Left cardiac atrium (tissue), 4 donors: Measurements from ENCODE around the gene RNF115. TPM values are rescaled to one million over a fixed set of nuclear protein-coding genes. Genes with fewer than 3 reads are reported as not detected.
"Not testable (repeated sequence)": the region's sequence is repeated elsewhere in the genome, so short reads cannot be mapped to it uniquely, and the experiment has no call there.

ENCODE experiments used
- ATAC-seq, 2 donors: fragments of 200-7000 bp; cut with Tn5 transposase; one replicate each; pipeline ENCODE4 v1.9.1; 2020; ENCODE audit warnings: mild to moderate bottlenecking in 2 of 2, moderate library complexity in 2 of 2
- DNase-seq: peaks from one replicate; pipeline ENCODE4 v3.0.0-alpha.2; 2020
- intact Hi-C, 2 donors: fragments of 100-400 bp; cut with DNase I; formaldehyde crosslinking; loops; one replicate each; pipeline versions ENCODE4 v1.14.1 to v1.15.1; 2022 to 2023
- total RNA-seq, 2 donors: library from RNA; stranded (reverse); fragmentation: NEBNext Ultra II Directional; extraction: Animal tissue kit (Norgen Biotek cat#: 25700); gene quantifications; one replicate each; pipeline ENCODE4 v1.2.1, GENCODE V29; 2021
- donor health status: DM: no; HTN: yes; CAD: no.
- donor health status: DM: no; HTN: yes; CAD: no; lungs with severe emphysema.
- donor health status: DM: yes; HTN: yes; CAD: no.
- donor health status: Dilated cardiomyopathy.

RNF115 gene
- total RNA-seq, 2 donors from 2014 or later: 27.7 to 34.4 TPM

DNA sequence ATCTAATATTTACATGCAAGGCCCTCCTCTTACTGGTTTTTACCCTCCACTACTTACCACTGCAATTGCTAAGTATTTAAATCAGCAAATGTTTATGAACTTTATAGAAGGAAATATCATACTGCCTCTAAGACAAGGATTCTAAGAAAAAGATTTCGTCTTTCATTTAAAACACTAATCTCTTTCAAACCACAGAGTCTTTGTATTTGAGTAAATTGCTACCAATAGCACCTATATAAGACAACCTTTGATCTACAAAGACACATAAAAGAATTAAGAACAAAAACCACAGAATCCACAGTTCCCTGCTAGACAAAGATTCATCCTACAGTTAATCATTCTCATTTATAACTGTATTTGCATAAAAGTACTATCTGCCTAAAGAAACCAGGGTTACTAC is 37.6 kb downstream of the RNF115 start:
- intact Hi-C loops: no loop called here
- no peak for ATAC-seq
- no peak for DNase-seq

DNA sequence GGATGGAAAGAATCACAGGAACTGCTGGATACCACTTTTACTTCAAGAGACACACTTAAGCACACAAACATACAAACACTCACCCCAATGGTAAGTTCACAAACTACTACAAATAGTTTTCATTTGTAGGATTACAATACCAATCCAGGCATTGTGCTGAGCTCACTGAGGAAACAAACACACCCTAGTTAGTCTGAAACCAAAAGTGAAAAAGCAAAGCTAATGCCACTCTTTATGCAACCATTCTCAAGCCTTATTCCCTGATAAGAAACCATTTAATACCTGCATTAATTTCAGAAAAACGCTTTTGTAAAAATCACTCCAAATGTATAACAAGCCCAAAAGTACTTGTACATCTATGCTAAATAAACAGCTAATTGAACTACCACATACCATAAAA is 38.3 kb downstream of the RNF115 start:
- intact Hi-C loops: no loop called here
- no peak for DNase-seq
- no peak for ATAC-seq

DNA sequence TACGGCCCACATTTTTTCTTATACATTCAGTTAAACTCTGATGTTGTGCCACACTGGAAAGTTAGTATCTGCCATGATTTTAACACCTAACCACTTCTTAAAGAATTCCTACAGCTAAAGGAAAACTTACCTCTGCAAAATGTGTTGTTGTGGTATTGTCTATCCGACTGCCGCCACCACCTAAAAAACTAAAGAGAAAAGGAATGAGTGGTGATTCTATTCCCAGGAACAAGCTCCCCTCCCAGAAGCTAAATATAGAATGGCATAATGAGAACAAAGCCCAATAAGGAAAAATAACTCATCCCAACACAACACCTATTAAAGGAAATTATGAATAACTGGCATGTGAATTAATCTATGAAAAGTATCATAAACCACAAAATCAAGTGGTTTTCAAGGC is 39.5 kb downstream of the RNF115 start:
- ATAC-seq (peak in 1 of 2 donors; percentile 24), DNase-seq (no peak)
- intact Hi-C loops: no loop called here

DNA sequence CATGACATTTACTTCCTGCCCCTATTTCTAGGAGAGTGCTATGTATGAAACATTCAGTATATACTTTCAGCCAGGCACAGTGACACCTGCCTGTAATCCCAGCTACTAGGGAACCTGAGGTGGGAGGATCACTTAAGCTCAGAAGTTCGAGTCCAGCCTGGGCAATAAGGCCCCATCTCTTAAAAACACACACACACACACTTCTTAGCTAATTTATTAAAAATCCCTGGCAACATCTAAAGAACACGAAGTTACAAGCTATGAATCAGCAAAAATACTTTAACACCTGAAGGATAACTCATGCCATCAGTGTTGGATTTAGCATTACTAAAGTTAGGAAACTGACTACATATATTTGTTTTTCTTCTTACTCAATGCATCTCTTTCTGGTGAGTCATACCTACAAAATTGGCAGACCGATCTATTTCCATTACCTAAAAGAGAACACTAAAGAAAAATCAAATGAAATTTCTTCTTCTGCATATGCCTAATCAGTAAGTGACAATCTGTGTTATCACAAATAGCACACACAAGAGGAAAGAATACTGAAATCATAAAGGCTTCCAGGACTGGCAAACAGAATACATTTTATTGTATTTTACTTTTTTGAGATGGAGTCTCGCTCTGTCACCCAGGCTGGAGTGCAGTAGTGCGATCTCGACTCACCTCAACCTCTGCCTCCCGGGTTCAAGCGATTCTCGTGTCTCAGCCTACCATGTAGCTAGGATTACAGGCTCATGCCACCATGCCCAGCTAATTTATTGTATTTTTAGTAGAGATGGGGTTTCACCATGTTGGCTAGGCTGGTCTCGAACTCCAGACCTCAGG is 41.4 kb downstream of the RNF115 start:
- intact Hi-C loops: no loop called here
- DNase-seq: no peak
- ATAC-seq: peak; percentile 35 to 82

DNA sequence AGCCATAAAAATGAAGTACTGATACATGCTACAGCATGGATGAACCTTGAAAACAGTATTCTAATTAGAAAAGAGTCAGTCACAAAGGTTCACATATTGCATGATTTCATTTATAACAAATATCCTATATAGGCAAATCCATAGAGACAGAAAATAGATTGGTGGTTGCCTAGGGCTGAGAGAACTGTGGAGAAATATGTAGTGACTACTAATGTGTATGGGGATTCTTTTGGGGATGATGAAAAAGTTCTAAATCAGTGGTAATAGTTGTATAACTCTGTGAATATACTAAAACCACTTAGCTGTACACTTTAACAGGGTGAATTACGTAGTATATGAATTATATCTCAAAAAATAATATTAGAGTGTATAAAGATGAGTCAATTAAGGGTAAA is 45.8 kb downstream of the RNF115 start:
- ATAC-seq (no peak), DNase-seq (no peak)
- intact Hi-C loops: no loop called here

DNA sequence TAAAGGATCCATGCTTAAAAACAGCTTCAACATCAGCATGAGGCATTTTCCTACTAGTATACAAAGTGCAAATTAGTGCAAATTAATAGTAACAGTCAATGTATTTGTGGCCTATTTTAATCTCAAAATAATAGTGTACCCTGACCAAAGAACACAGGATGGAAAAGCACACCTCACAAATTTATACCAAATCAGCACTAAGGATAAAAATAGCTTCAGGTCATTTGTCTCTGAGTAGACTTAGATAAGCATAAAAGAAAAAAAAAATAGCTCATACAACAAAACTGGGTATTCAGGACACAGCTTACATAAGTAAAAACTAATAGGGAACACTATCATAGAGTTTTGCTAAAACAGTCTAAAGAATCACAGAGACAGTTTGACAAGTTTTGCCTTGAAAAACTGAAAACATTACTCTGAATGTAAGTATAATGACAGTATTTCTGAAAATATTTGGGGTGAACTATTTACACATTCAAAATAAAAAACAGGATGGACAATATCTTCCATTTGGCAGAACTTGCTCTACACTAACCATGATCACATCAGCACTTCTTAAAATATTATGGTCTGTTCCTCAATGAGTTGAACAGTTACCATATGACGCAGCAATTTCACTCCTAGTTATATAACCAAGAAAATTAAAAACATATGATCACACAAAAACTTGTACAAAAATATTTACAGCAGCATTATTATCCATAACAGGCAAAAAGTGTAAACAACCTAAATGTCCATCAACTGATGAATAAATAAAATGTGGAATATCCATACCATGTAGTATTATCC is 46.3 kb downstream of the RNF115 start:
- ATAC-seq: peak in 1 of 2 donors; percentile 62
- DNase-seq: no peak
- intact Hi-C loops: no loop called here

DNA sequence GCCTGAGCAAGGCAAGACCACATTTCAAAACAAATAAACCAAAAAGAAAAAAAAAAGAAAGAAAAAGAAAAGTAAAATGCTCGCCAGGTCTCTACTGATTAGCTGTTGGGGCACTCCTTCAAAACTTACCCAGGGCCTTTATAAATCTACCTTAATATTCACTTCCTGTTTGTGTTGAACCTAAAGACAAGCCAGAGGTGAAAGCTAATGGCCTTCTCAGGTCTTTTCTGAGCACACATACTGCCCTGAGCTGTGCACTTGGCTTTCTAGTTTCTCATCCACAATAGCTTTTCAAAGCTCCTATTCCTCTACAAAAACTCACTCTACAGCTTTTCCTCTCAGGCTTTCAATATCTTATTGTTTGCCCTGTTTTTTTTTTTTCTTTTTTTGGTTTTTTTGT is 50.5 kb downstream of the RNF115 start:
- no peak for ATAC-seq

DNA sequence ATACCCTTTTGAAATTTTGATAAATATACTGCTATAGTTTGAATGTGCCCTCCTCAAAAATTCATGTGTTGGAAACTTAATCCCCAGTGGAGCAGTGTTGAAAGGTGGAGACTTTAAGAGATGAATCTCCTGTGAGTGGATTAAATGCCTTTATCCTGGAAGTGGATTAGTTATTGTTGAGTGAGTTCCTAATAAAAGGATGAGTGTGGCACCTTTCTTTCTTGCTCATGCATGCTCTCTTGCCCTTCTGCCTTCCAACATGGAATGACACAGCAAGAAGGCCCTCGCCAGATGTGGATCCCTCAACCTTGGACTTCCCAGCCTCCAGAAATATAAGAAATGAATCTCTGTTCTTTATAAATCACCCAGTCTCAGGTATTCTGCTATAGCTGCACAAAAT is 52.8 kb downstream of the RNF115 start:
- ATAC-seq (no peak), DNase-seq (no peak)
- intact Hi-C loops: no loop called here

More for the DNA sequence above, 50.5 kb downstream of the RNF115 start:
- DNase-seq: no peak
- intact Hi-C loops: no loop called here

DNA sequence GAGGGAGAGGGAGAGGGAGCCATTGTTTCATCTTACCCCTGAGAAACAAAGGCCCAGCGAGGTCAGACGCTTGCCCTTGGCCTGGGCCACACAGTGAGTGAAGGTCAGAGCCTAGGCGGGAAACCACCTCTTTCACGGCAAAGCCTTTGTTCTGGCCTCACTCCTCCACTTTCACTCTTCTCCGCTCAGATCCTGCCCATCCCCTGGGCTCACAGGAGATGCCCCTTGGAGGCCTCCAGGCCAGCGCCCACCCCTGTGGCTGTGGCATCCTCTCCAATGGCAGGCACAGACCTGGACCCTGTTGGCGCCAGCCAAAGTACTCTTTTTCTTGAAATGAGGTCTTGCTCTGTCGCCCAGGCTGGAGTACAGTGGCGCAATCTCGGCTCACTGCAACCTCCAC is 55.9 kb downstream of the RNF115 start:
- DNase-seq, intact Hi-C loops: not testable (repeated sequence)
- peak in 1 of 2 donors; percentile 39 for ATAC-seq

DNA sequence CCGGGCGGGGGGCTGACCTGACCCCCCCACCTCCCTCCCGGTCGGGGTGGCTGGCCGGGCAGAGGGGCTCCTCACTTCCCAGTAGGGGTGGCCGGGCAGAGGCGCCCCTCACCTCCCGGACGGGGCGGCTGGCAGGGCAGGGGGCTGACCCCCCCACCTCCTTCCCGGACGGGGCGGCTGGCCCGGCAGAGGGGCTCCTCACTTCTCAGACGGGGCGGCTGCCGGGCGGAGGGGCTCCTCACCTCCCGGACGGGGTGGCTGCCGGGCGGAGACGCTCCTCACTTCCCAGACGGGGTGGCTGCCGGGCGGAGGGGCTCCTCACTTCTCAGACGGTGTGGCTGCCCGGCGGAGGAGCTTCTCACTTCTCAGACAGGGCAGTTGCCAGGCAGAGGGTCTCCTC is 57.0 kb downstream of the RNF115 start:
- DNase-seq, ATAC-seq: not testable (repeated sequence)

DNA sequence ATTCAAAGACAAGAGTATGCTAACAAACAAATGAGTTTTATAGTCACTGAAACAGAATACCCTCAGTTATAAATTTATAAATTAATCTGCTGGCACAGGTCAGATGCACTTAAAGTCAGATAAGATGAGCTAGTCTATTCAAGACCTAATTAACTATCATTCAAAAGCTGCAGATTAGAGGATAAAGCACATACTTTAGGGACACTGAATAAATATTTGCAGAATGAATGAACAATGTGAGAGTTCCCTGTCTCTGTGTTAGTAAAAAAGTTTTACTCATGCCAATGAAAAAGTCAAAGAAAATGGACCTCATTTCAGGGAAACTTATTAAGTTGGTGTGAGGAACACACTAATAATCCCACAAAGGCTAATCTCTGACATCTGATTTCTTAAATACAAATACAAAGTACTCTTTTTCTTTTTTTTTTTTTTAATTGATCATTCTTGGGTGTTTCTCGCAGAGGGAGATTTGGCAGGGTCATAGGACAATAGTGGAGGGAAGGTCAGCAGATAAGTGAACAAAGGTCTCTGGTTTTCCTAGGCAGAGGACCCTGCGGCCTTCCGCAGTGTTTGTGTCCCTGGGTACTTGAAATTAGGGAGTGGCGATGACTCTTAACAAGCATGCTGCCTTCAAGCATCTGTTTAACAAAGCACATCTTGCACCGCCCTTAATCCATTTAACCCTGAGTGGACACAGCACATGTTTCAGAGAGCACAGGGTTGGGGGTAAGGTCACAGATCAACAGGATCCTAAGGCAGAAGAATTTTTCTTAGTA is 58.1 kb downstream of the RNF115 start:
- ATAC-seq, DNase-seq, intact Hi-C loops: not testable (repeated sequence)

More for the DNA sequence above, 57.0 kb downstream of the RNF115 start:
- intact Hi-C loops: not testable (repeated sequence)

DNA sequence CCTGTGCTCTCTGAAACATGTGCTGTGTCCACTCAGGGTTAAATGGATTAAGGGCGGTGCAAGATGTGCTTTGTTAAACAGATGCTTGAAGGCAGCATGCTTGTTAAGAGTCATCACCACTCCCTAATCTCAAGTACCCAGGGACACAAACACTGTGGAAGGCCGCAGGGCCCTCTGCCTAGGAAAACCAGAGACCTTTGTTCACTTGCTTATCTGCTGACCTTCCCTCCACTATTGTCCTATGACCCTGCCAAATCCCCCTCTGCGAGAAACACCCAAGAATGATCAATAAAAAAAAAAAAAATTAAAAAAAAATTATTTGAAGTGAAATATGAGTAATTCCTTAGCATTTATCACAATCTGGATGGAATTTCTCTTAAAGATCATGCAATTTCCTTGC is 58.8 kb downstream of the RNF115 start:
- DNase-seq, ATAC-seq, intact Hi-C loops: not testable (repeated sequence)

DNA sequence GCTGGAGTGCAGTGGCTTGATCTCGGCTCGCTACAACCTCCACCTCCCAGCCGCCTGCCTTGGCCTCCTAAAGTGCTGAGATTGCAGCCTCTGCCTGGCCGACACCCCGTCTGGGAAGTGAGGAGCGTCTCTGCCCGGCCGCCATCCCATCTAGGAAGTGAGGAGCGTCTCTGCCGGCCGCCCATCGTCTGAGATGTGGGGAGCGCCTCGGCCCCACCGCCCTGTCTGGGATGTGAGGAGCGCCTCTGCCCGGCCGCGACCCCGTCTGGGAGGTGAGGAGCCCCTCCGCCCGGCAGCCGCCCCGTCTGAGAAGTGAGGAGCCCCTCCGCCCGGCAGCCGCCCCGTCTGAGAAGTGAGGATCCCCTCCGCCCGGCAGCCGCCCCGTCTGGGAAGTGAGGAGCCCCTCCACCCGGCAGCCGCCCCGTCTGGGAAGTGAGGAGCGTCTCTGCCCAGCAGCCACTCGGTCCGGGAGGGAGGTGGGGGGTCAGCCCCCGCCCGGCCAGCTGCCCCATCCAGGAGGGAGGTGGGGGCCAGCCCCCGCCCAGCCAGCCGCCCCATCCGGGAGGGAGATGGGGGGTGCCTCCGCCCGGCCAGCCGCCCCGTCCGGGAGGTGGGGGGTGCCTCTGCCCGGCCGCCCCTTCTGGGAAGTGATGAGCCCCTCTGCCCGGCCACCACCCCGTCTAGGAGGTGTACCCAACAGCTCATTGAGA is 59.5 kb downstream of the RNF115 start:
- intact Hi-C loops, DNase-seq, ATAC-seq: not testable (repeated sequence)

DNA sequence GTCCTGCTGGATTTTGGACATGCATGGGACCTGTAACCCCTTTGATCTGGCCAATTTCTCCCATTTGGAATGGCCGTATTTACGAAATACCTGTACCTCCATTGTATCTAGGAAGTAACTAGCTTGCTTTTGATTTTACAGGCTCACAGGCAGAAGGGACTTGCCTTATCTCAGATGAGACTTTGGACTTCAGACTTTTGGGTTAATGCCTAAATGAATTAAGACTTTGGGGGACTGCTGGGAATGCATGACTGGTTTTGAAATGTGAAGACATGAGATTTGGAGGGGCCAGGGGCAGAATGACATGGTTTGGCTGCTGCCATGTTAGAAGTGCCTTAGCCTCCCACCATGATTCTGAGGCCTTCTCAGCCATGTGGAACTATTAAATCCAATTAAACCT is 61.9 kb downstream of the RNF115 start:
- ATAC-seq, DNase-seq, intact Hi-C loops: not testable (repeated sequence)

DNA sequence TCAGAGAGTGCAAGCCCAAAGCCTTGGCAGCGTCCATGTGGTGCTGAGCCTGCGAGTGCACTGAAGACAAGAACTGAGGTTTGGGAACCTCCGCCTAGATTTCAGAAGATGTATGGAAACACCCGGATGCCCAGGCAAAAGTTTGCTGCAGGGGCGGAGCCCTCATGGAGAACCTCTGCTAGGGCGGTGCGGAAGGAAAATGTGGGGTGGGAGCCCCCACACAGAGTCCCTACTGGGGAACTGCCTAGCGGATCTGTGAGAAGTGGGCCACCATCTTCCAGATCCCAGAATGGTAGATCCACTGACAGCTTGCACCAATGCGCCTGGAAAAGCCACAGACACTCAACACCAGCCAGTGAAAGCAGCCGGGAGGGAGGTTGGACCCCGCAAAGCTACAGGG is 62.4 kb downstream of the RNF115 start:
- intact Hi-C loops, DNase-seq, ATAC-seq: not testable (repeated sequence)

DNA sequence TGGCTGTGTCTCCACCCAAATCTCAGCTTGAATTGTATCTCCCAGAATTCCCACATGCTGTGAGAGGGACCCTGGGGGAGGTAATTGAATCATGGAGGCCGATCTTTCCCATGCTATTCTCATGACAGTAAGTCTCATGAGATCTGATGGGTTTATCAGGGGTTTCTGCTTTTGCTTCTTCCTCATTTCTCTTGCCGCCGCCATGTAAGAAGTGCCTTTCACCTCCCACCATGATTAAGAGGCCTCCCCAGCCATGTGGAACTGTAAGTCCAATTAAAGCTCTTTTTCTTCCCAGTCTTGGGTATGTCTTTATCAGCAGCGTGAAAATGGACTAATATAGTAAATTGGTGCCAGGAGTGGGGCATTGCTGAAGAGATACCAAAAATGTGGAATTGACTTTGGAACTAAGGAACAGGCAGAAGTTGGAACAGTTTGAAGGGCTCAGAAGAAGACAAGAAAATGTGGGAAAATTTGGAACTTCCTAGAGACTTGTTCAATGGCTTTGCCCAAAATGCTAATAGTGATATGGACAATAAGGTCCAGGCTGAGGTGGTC is 63.4 kb downstream of the RNF115 start:
- intact Hi-C loops, DNase-seq, ATAC-seq: not testable (repeated sequence)

DNA sequence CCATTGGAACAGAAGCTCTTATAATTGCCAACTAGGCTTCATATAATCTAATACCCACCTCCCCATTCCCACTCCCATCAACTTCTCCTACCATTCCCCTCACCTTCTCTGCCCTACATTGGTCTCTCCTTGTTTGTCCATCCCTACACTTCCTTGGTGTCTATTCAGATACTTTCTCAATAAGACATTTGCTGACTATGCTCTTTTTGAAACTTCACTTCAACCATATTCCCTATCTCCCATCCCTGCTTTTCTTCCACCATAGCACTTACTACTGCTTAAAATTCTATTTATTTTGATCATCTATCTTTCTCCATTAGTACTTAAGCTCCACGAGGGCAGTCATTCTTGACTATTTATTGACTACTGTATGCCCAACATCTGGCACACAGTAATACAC is 64.2 kb downstream of the RNF115 start:
- intact Hi-C loops: no loop called here
- DNase-seq (no peak), ATAC-seq (no peak)

DNA sequence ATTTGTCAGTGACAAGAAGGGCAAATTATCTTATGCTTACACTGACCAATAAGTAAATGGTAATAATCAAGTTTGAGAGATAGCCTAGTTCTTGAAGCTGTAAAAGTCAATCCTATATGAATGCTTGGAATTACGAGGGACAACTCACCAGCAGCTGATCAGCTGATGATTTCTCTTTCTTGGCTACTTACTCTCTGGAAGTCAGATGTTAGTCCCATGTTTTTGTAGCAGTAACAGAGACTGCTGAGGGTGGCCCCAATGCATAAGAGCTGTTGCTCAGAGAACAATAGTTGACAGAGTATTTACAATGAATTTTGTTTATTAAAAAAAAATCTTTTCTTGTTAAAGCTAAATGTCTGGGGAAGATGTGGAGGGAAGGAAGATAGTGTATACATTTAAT is 65.3 kb downstream of the RNF115 start:
- no peak for ATAC-seq
- no peak for DNase-seq
- intact Hi-C loops: no loop called here

DNA sequence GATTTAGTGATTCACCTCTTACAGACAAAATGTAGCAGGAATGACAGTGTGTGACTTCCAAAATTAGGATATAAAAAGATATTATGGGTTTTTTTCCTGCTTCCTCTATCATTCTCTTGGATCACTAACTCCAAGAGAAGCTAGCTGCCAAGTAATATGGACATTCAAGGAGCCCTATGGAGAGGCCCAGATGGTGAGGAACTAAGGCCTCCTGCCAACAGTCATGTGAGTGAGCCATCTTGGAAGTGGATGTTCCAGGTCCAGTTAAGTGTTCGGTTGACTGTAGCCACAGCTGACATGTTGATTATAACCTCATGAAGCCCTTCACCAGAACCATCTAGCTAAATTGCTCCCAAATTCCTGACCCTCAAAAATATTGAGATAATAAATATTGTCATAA is 65.8 kb downstream of the RNF115 start:
- no peak for ATAC-seq
- intact Hi-C loops: no loop called here
- no peak for DNase-seq
